Smooth muscle cell (in vitro differentiated cells): ENCODE measurements around the gene HDHD2. TPM values are rescaled to one million over a fixed set of nuclear protein-coding genes. Genes with fewer than 3 reads are reported as not detected.
"Not testable (repeated sequence)": the region's sequence is repeated elsewhere in the genome, so short reads cannot be mapped to it uniquely, and the experiment has no call there.

Experiments used
- DNase-seq: peaks from one replicate; lab custom pipeline; 2025; ENCODE audit not compliant: unreplicated experiment; lab: John Stamatoyannopoulos, UW
- H2AFZ ChIP-seq: fragments of 200-600 bp; sonication (generic); 2 replicates; pipeline ENCODE4 v1.6.0; 2016; ENCODE audit warnings: antibody characterized with exemption, low read depth, mild to moderate bottlenecking
- H3F3A ChIP-seq: fragments of 200-600 bp; sonication (generic); 2 replicates; pipeline ENCODE4 v1.6.0; 2017; ENCODE audit warnings: antibody characterized with exemption, low read depth
- H3K27ac ChIP-seq: fragments of 200-600 bp; sonication (generic); 2 replicates; pipeline ENCODE4 v1.5.1; 2016; ENCODE audit warnings: low read depth, mild to moderate bottlenecking
- H3K27me3 ChIP-seq: fragments of 200-600 bp; sonication (generic); 2 replicates; pipeline ENCODE4 v1.6.1; 2016; ENCODE audit warnings: low read depth, mild to moderate bottlenecking
- H3K36me3 ChIP-seq: fragments of 200-600 bp; sonication (generic); 2 replicates; pipeline ENCODE4 v1.5.1; 2016; ENCODE audit warnings: low read depth
- H3K4me1 ChIP-seq: fragments of 200-600 bp; sonication (generic); 2 replicates; pipeline ENCODE4 v1.5.1; 2016; ENCODE audit warnings: low read depth
- H3K4me2 ChIP-seq: fragments of 200-600 bp; sonication (generic); 2 replicates; pipeline ENCODE4 v1.6.0; 2016; ENCODE audit warnings: mild to moderate bottlenecking
- H3K4me3 ChIP-seq: fragments of 200-600 bp; sonication (generic); 2 replicates; pipeline ENCODE4 v1.5.1; 2016; ENCODE audit warnings: mild to moderate bottlenecking
- H3K79me2 ChIP-seq: fragments of 200-600 bp; sonication (generic); 2 replicates; pipeline ENCODE4 v1.6.0; 2016; ENCODE audit warnings: low read depth, mild to moderate bottlenecking
- H3K9ac ChIP-seq: fragments of 200-600 bp; sonication (generic); 2 replicates; pipeline ENCODE4 v1.6.0; 2016; ENCODE audit warnings: low read depth
- H3K9me3 ChIP-seq: fragments of 200-600 bp; sonication (generic); replicated peaks from 2 replicates; pipeline ENCODE4 v1.5.1; 2016; ENCODE audit warnings: low read depth
- H4K20me1 ChIP-seq: fragments of 200-600 bp; sonication (generic); 2 replicates; pipeline ENCODE4 v1.6.0; 2016; ENCODE audit warnings: low read depth
- WGBS: methylation state at CpG from one replicate; pipeline ENCODE4 v1.1.7; 2016; ENCODE audit warnings: low lambda C conversion rate; 5-methylcytosine and 5-hydroxymethylcytosine counted together
- polyA plus RNA-seq: library from polyadenylated mRNA; unstranded; fragments of >200 nt; fragmentation: Nextera tagmentation; extraction: Ambion mirVana; gene quantifications from 2 replicates; pipeline ENCODE4 v1.2.1, GENCODE V29; 2016
- total RNA-seq: library from RNA; depleted of rRNA; stranded (reverse); fragments of >200 nt; gene quantifications from 2 replicates; pipeline ENCODE4 v1.2.3, GENCODE V29; 2014
- TF ChIP-seq, protein P1 (sequence below): fragments of 200-600 bp; sonication (generic); IDR thresholded peaks from 2 replicates; pipeline ENCODE4 v1.5.1; 2017; ENCODE audit warnings: borderline replicate concordance, mild to moderate bottlenecking, antibody characterized with exemption; ENCODE audit not compliant: insufficient read depth, poor library complexity, severe bottlenecking

Gene HDHD2
- total and polyA plus RNA-seq, 2 experiments from 2014 or later = 14.9 to 20.6 TPM

DNA sequence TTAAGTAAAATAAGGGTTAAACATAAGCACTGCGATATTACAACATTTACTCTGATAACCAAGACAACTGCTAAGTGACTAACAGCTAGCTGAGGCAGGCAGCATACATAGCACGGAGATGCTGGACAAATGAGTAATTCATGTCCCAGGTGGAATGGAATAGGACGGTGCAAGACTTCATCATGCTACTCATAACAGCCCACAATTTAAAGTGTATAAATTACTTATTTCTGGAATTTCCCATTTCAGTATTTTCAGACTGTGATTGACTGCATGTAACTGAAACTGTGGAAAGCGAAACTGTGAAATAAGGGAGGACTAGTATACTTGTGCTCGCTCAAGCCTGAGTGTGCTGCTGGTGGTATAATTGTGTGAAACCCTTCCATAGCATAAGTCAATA lies 12.9 kb upstream of the HDHD2 start:
- Histone ChIP-seq H3K4me3 (no peak overlapping the region), H3F3A (no peaks in the 10 kb centered on the region), H3K4me2 (no peak overlapping the region), H3K27me3 (no peaks in the 10 kb centered on the region), H3K9ac (no peak overlapping the region), H3K9me3 (no peaks in the 10 kb centered on the region), H3K36me3 (no peaks in the 10 kb centered on the region), H4K20me1 (peaks cover 100% of the 10 kb centered on the region), H2AFZ (no peak overlapping the region), H3K79me2 (peaks cover 97% of the 10 kb centered on the region), H3K27ac (peak overlapping the region; percentile 31), H3K4me1 (peaks cover 6% of the 10 kb centered on the region)
- DNase-seq = no peak
- WGBS = 65% methylated on average over 5 of the region's 5 CpGs
- TF ChIP-seq, protein P1, sequence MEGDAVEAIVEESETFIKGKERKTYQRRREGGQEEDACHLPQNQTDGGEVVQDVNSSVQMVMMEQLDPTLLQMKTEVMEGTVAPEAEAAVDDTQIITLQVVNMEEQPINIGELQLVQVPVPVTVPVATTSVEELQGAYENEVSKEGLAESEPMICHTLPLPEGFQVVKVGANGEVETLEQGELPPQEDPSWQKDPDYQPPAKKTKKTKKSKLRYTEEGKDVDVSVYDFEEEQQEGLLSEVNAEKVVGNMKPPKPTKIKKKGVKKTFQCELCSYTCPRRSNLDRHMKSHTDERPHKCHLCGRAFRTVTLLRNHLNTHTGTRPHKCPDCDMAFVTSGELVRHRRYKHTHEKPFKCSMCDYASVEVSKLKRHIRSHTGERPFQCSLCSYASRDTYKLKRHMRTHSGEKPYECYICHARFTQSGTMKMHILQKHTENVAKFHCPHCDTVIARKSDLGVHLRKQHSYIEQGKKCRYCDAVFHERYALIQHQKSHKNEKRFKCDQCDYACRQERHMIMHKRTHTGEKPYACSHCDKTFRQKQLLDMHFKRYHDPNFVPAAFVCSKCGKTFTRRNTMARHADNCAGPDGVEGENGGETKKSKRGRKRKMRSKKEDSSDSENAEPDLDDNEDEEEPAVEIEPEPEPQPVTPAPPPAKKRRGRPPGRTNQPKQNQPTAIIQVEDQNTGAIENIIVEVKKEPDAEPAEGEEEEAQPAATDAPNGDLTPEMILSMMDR = no peak

DNA sequence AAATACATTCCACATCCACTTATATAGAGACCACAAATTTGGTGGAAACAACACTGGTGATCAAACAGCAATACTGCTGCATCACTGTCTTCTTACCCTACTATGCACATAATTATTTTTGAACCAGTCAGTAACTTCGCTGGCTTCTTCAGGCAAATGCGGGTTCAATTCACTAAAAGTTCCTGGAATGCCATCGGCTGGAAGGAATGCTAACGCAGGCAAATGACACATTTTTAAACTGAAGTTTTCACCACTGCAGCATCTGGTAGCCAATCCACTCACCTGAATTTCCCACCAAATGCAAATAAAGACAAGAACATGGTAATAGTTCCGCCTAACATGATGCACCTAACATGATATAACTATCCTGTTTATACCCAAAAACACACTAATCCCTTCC lies 10.0 kb upstream of the HDHD2 start:
- TF ChIP-seq, protein P1 = no peak
- H3K79me2 ChIP-seq = peaks cover 76% of the 10 kb centered on the region
- 92% methylated on average over 5 of the region's 5 CpGs for WGBS

DNA sequence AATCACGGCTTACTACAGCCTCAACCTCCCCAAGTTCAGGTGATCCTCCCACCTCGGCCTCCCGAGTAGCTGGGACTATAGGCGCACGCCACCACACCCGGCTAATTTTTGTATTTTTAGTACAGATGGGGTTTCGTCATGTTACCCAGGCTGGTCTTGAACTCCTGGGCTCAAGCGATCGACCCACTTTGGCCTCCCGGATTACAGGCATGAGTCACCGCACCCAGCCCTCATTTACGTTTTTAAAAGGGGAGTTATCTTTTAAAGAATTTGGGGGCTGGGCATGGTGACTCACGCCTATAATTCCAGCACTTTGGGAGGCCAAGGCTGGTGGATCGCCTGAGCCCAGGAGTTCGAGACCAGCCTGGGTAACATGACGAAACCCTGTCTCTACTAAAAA lies 8.1 kb upstream of the HDHD2 start:
- not testable (repeated sequence) for H3K4me2 ChIP-seq, DNase-seq, H3K4me3 ChIP-seq, H3K27me3 ChIP-seq, H3K36me3 ChIP-seq, H2AFZ ChIP-seq, H3K9me3 ChIP-seq, H3K4me1 ChIP-seq, H3K9ac ChIP-seq
- H3F3A ChIP-seq = peaks cover 16% of the 10 kb centered on the region
- peaks cover 91% of the 10 kb centered on the region for H4K20me1 ChIP-seq
- peak overlapping the region; percentile 17 for H3K27ac ChIP-seq
- 55% methylated on average over 16 of the region's 16 CpGs for WGBS
- H3K79me2 ChIP-seq = peaks cover 57% of the 10 kb centered on the region

More for the DNA sequence above, 10.0 kb upstream of the HDHD2 start:
- Histone ChIP-seq H4K20me1 (peaks cover 100% of the 10 kb centered on the region), H3K36me3 (peaks cover 2% of the 10 kb centered on the region), H3F3A (peaks cover 2% of the 10 kb centered on the region), H3K27ac (no peak overlapping the region), H3K4me2 (no peak overlapping the region), H3K4me1 (peaks cover 6% of the 10 kb centered on the region), H3K27me3 (no peaks in the 10 kb centered on the region), H3K4me3 (no peak overlapping the region), H2AFZ (no peak overlapping the region), H3K9me3 (no peaks in the 10 kb centered on the region), H3K9ac (no peak overlapping the region)
- no peak for DNase-seq

DNA sequence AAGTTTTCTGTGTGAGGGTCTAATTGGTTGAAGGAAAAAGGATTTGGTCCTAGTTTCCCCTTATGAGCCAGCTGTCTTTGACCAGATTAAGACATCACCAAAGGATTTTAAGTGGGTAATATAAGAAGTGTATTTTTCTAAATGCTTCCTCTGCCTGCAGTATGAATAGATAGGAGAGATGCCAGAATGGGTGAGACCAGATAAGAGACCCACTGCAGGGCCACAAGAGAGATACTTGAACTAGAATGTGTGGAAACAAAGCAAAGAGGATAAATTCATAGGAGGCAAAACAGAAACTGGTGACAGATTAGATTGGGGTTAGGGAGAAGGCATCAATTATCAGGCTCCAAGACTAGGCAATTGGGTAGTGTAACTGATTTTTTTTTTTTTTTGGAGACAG lies 1.1 kb upstream of the HDHD2 start:
- Histone ChIP-seq H3F3A (peaks cover 34% of the 10 kb centered on the region), H3K27ac (peak overlapping the region; percentile 78), H3K4me1 (peaks cover 14% of the 10 kb centered on the region), H3K9ac (no peak overlapping the region), H2AFZ (no peak overlapping the region), H3K4me3 (peak overlapping the region; percentile 82), H3K36me3 (peaks cover 5% of the 10 kb centered on the region), H4K20me1 (peaks cover 22% of the 10 kb centered on the region), H3K9me3 (no peaks in the 10 kb centered on the region), H3K27me3 (no peaks in the 10 kb centered on the region), H3K79me2 (peaks cover 32% of the 10 kb centered on the region), H3K4me2 (peak overlapping the region; percentile 91)
- DNase-seq = no peak
- TF ChIP-seq, protein P1 = no peak
